ENCODE measurements around the gene TNFRSF18. TPM values are rescaled to one million over a fixed set of nuclear protein-coding genes. Genes with fewer than 3 reads are reported as not detected.

TNFRSF18 gene
- total RNA-seq, 4 donors from 2014 or later: 0.49 to 0.67 TPM; not detected in 2

- intact Hi-C loops (cut with DNase I): no loop called here
- H3K27ac ChIP-seq: no peak overlapping the region
- TF ChIP-seq CTCF (IDR thresholded peaks at IDR 0.05) (no peak), POLR2A (IDR thresholded peaks at IDR 0.05) (no peak)
- no peaks in the 10 kb centered on the region for H3K9me3 ChIP-seq
- H3K4me3 ChIP-seq (replicated peaks in 1 of 3): no peak overlapping the region
- H3K36me3 ChIP-seq: no peaks in the 10 kb centered on the region
- 78 to 88% methylated on average over 20 of the region's 21 CpGs for WGBS, 2 donors
- H3K27me3 ChIP-seq: no peaks in the 10 kb centered on the region
- no peaks in the 10 kb centered on the region for H3K4me1 ChIP-seq
- no peak for DNase-seq
Measured at GRCh38 chr1:1183221-1183747, 23.1 kb downstream of the TNFRSF18 start.

- DNase-seq: no peak
- no peak for TF ChIP-seq CTCF (IDR thresholded peaks at IDR 0.05)
- TF ChIP-seq POLR2A (IDR thresholded peaks at IDR 0.05): no peak
- Histone ChIP-seq H3K27ac (no peak overlapping the region), H3K4me3 (replicated peaks in 1 of 3) (no peak overlapping the region), H3K9me3 (no peaks in the 10 kb centered on the region), H3K4me1 (no peaks in the 10 kb centered on the region), H3K27me3 (no peaks in the 10 kb centered on the region), H3K36me3 (no peaks in the 10 kb centered on the region)
- intact Hi-C loops (cut with DNase I): no loop called here
- 76 to 85% methylated on average over 27 to 38 of the region's 39 CpGs for WGBS, 2 donors
Measured at GRCh38 chr1:1182491-1183220, 23.7 kb downstream of the TNFRSF18 start.

DNA sequence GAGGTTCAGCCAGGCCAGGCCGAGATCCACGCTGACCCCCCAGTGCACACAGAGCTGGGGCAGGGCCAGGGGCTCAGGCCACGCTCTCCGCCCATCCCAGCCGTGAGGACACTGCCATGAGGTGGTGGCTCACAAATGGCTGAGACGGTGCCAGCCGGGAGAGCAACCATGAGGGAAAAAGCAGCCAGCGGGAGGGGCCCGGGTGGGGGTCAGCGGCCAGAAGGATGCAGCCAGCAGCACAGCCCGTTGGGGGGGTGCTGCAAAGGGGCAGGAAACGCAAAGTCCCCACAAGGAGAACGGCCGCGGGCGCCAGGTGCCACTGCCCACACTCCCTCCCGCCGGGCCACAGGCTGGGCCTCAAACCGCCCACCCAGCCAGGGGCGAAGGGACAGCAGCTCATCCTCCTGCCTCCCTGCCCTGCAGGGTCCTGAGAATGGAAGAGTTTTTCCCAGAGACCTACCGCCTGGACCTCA lies 24.4 kb downstream of the TNFRSF18 start:
- 84 to 87% methylated on average over 16 to 18 of the region's 21 CpGs for WGBS, 2 donors
- no peak for TF ChIP-seq CTCF (IDR thresholded peaks at IDR 0.05)
- no peak for TF ChIP-seq POLR2A (IDR thresholded peaks at IDR 0.05)
- no peak overlapping the region for H3K27ac ChIP-seq
- no peaks in the 10 kb centered on the region for H3K9me3 ChIP-seq
- no peaks in the 10 kb centered on the region for H3K4me1 ChIP-seq
- no peaks in the 10 kb centered on the region for H3K36me3 ChIP-seq
- intact Hi-C loops (cut with DNase I): no loop called here
- no peaks in the 10 kb centered on the region for H3K27me3 ChIP-seq
- no peak for DNase-seq
- no peak overlapping the region for H3K4me3 ChIP-seq (replicated peaks in 1 of 3)

GRCh38 chr1:1181129-1181937 lies 25.1 kb downstream of the TNFRSF18 start:
- no peak for DNase-seq
- H3K4me1 ChIP-seq: no peaks in the 10 kb centered on the region
- H3K9me3 ChIP-seq: no peaks in the 10 kb centered on the region
- H3K4me3 ChIP-seq (replicated peaks in 1 of 3): no peak overlapping the region
- intact Hi-C loops (cut with DNase I): no loop called here
- no peaks in the 10 kb centered on the region for H3K27me3 ChIP-seq
- 92 to 94% methylated on average over 21 to 26 of the region's 26 CpGs for WGBS, 2 donors
- no peak overlapping the region for H3K27ac ChIP-seq
- H3K36me3 ChIP-seq: no peaks in the 10 kb centered on the region
- TF ChIP-seq CTCF (IDR thresholded peaks at IDR 0.05) (no peak), POLR2A (IDR thresholded peaks at IDR 0.05) (no peak)

All from thyroid gland (tissue), 4 donors.